Neutrophil (primary cell): ENCODE measurements around the gene PLAAT2.
"Not testable (repeated sequence)": the region's sequence is repeated elsewhere in the genome, so short reads cannot be mapped to it uniquely, and the experiment has no call there.

ENCODE experiments used
- H3K27ac ChIP-seq: fragments of 200-600 bp; sonication (generic); 2 replicates; pipeline ENCODE4 v1.5.1; 2016; ENCODE audit warnings: mild to moderate bottlenecking, moderate library complexity
- H3K27me3 ChIP-seq: fragments of 200-600 bp; sonication (generic); 2 replicates; pipeline ENCODE4 v1.6.0; 2016; ENCODE audit warnings: mild to moderate bottlenecking
- H3K36me3 ChIP-seq: fragments of 200-600 bp; sonication (generic); 2 replicates; pipeline ENCODE4 v1.5.1; 2017
- H3K4me1 ChIP-seq, 2 experiments: fragments of 200-600 bp in 1 of 2; sonication (generic) in 1 of 2; 1 replicate in 1 of 2; 2 replicates in 1 of 2; pipeline versions ENCODE4 v1.5.1 to v1.6.1; 2013 to 2016; ENCODE audit warnings: low read depth in 1 of 2, low read length in 1 of 2, mild to moderate bottlenecking in 1 of 2, moderate library complexity in 1 of 2; ENCODE audit not compliant: control insufficient read depth in 1 of 2, insufficient read depth in 1 of 2
- H3K4me3 ChIP-seq, 2 experiments: fragments of 200-600 bp in 1 of 2; sonication (generic) in 1 of 2; 1 replicate in 1 of 2; 2 replicates in 1 of 2; pipeline ENCODE4 v1.5.1; 2013 to 2016; ENCODE audit warnings: low read depth in 1 of 2, low read length in 1 of 2, mild to moderate bottlenecking in 1 of 2, moderate library complexity in 1 of 2
- H3K9me3 ChIP-seq: fragments of 200-600 bp; sonication (generic); 2 replicates; pipeline ENCODE4 v1.5.1; 2016
- CTCF ChIP-seq: fragments of 200-600 bp; sonication (generic); IDR thresholded peaks from 2 replicates; pipeline ENCODE4 v1.5.1; 2016; ENCODE audit warnings: antibody characterized with exemption

The PLAAT2 gene

GRCh38 chr11:63530021-63530420 lies 33.2 kb downstream of the PLAAT2 start:
- Histone ChIP-seq H3K36me3 (no peaks in the 10 kb centered on the region), H3K27me3 (peaks cover 36% of the 10 kb centered on the region), H3K4me3 (no peak overlapping the region), H3K9me3 (no peaks in the 10 kb centered on the region), H3K27ac (no peak overlapping the region), H3K4me1 (no peaks in the 10 kb centered on the region)
- TF ChIP-seq CTCF = no peak

- not testable (repeated sequence) for H3K27ac ChIP-seq, H3K4me3 ChIP-seq, H3K4me1 ChIP-seq, H3K9me3 ChIP-seq, H3K36me3 ChIP-seq
- peaks cover 35% of the 10 kb centered on the region for H3K27me3 ChIP-seq
Observed at GRCh38 chr11:63529373-63529772, 33.8 kb downstream of the PLAAT2 start.

- H3K36me3 ChIP-seq, H3K27ac ChIP-seq, H3K9me3 ChIP-seq, H3K4me1 ChIP-seq, H3K4me3 ChIP-seq: not testable (repeated sequence)
- H3K27me3 ChIP-seq = peaks cover 31% of the 10 kb centered on the region
Observed at GRCh38 chr11:63528729-63529278, 34.4 kb downstream of the PLAAT2 start.

- not testable (repeated sequence) for H3K4me1 ChIP-seq, H3K4me3 ChIP-seq, H3K9me3 ChIP-seq, H3K36me3 ChIP-seq, H3K27ac ChIP-seq
- H3K27me3 ChIP-seq = peaks cover 26% of the 10 kb centered on the region
Observed at GRCh38 chr11:63528156-63528555, 35.0 kb downstream of the PLAAT2 start.

- no peaks in the 10 kb centered on the region for H3K4me1 ChIP-seq
- H3K4me3 ChIP-seq = no peak overlapping the region
- no peak for TF ChIP-seq CTCF
- H3K27me3 ChIP-seq = peaks cover 21% of the 10 kb centered on the region
- H3K9me3 ChIP-seq = no peaks in the 10 kb centered on the region
- H3K36me3 ChIP-seq = no peaks in the 10 kb centered on the region
- no peak overlapping the region for H3K27ac ChIP-seq
Observed at GRCh38 chr11:63527667-63528066, 35.5 kb downstream of the PLAAT2 start.

GRCh38 chr11:63523151-63523550 lies 40.0 kb downstream of the PLAAT2 start:
- H3K36me3 ChIP-seq = peaks cover 6% of the 10 kb centered on the region
- peaks cover 5 to 9% of the 10 kb centered on the region in 2 experiments for H3K4me1 ChIP-seq
- H3K27ac ChIP-seq = no peak overlapping the region
- no peak overlapping the region for H3K4me3 ChIP-seq
- no peak for TF ChIP-seq CTCF
- peaks cover 10% of the 10 kb centered on the region for H3K27me3 ChIP-seq
- H3K9me3 ChIP-seq = no peaks in the 10 kb centered on the region

- no peaks in the 10 kb centered on the region for H3K9me3 ChIP-seq
- H3K27me3 ChIP-seq = no peaks in the 10 kb centered on the region
- no peak overlapping the region for H3K4me3 ChIP-seq
- H3K36me3 ChIP-seq = peaks cover 17% of the 10 kb centered on the region
- no peak overlapping the region for H3K27ac ChIP-seq
- H3K4me1 ChIP-seq = peaks cover 5 to 9% of the 10 kb centered on the region in 2 experiments
- TF ChIP-seq CTCF = no peak
Observed at GRCh38 chr11:63521896-63522295, 41.3 kb downstream of the PLAAT2 start.
